ENCODE measurements around the gene RHOA. TPM values are rescaled to one million over a fixed set of nuclear protein-coding genes. Genes with fewer than 3 reads are reported as not detected.

The RHOA gene
- 100 to 1,000 TPM; 142 to 251 (median 171) TPM for total RNA-seq
- long read RNA-seq, transcript RHOA-202 (5 exons, 2,031 nt) = major isoform, 58 of 74 reads
- long read RNA-seq, partial matches to known transcripts = 3 of 74 reads
- long read RNA-seq, other reads (novel, unspliced or antisense) = 12 of 74 reads

GRCh38 chr3:49411968-49412631 lies at the start of gene RHOA, which contains the start of gene TCTA:
Gene RHOA (minus strand): TSS chr3:49411976. CDS start chr3:49375589, 36,387 bp downstream.
Gene TCTA (plus strand): TSS chr3:49412423. CDS start chr3:49412427, 4 bp downstream.
- TF ChIP-seq POLR2A (IDR thresholded peaks at IDR 0.05) (peak; percentile 91), CTCF (IDR thresholded peaks at IDR 0.05) (no peak)
- intact Hi-C loops (cut with DNase I) = no loop called here
- Histone ChIP-seq H3K4me3 (peak within 1 kb of the TSS; percentile 77 to 90 (median 86)), H3K9me3 (no peaks in the 10 kb centered on the region), H3K27ac (peak within 1 kb of the TSS; percentile 83 to 96 (median 95)), H3K36me3 (peaks cover 0 to 13% (median 0%) of the 10 kb centered on the region in 4 donors), H3K4me1 (peaks cover 0 to 37% (median 7%) of the 10 kb centered on the region in 4 donors), H3K27me3 (no peaks in the 10 kb centered on the region)
- WGBS (ENCODE audit: insufficient coverage, low coverage, low lambda C conversion rate, missing lambda C conversion rate) = 0% methylated on average over 12 of the region's 62 CpGs
- ATAC-seq = peak; percentile 91 to 95 (median 93)
- DNase-seq = peak; percentile 99

GRCh38 chr3:49460956-49461355 lies 49.2 kb upstream of the RHOA start:
- Histone ChIP-seq H3K4me1 (peaks cover 0 to 7% (median 0%) of the 10 kb centered on the region in 4 donors), H3K36me3 (no peaks in the 10 kb centered on the region), H3K27me3 (no peaks in the 10 kb centered on the region), H3K27ac (no peak overlapping the region), H3K9me3 (no peaks in the 10 kb centered on the region), H3K4me3 (no peak overlapping the region)
- ATAC-seq = no peak
- 75% methylated on average over 3 of the region's 4 CpGs for WGBS (ENCODE audit: insufficient coverage, low coverage, low lambda C conversion rate, missing lambda C conversion rate)
- intact Hi-C loops (cut with DNase I) = no loop called here
- DNase-seq = no peak
- no peak for TF ChIP-seq CTCF (IDR thresholded peaks at IDR 0.05)
- TF ChIP-seq POLR2A (IDR thresholded peaks at IDR 0.05) = no peak

- DNase-seq (no peak), ATAC-seq (no peak)
- Histone ChIP-seq H3K4me1 (peaks cover 0 to 1% (median 0%) of the 10 kb centered on the region in 4 donors), H3K27ac (no peak overlapping the region), H3K9me3 (no peaks in the 10 kb centered on the region), H3K27me3 (no peaks in the 10 kb centered on the region), H3K36me3 (no peaks in the 10 kb centered on the region), H3K4me3 (no peak overlapping the region)
- WGBS (ENCODE audit: insufficient coverage, low coverage, low lambda C conversion rate, missing lambda C conversion rate) = no CpG with 5 or more reads among the region's 2 CpGs
- TF ChIP-seq POLR2A (IDR thresholded peaks at IDR 0.05) (no peak), CTCF (IDR thresholded peaks at IDR 0.05) (no peak)
- intact Hi-C loops (cut with DNase I) = no loop called here
Observed at GRCh38 chr3:49460188-49460890, 48.6 kb upstream of the RHOA start.

- no peak overlapping the region for H3K27ac ChIP-seq
- ATAC-seq (no peak), DNase-seq (no peak)
- no peak for TF ChIP-seq CTCF (IDR thresholded peaks at IDR 0.05)
- H3K4me3 ChIP-seq = no peak overlapping the region
- H3K9me3 ChIP-seq = no peaks in the 10 kb centered on the region
- no peaks in the 10 kb centered on the region for H3K27me3 ChIP-seq
- WGBS (ENCODE audit: insufficient coverage, low coverage, low lambda C conversion rate, missing lambda C conversion rate) = 50% methylated on average over 1 of the region's 3 CpGs
- intact Hi-C loops (cut with DNase I) = no loop called here
- no peaks in the 10 kb centered on the region for H3K36me3 ChIP-seq
- H3K4me1 ChIP-seq = no peaks in the 10 kb centered on the region
Observed at GRCh38 chr3:49456466-49456865, 44.7 kb upstream of the RHOA start.

All from right lobe of liver (tissue), 6 donors.